ENCODE data around the gene SP7. TPM values are rescaled to one million over a fixed set of nuclear protein-coding genes. Genes with fewer than 3 reads are reported as not detected.

SP7 gene
- total and polyA plus RNA-seq, 10 of the 15 experiments (the other 5 are each of a cell fraction or from before 2014, with no cell fraction given) = 0.05 to 0.11 TPM; not detected in 8

DNA sequence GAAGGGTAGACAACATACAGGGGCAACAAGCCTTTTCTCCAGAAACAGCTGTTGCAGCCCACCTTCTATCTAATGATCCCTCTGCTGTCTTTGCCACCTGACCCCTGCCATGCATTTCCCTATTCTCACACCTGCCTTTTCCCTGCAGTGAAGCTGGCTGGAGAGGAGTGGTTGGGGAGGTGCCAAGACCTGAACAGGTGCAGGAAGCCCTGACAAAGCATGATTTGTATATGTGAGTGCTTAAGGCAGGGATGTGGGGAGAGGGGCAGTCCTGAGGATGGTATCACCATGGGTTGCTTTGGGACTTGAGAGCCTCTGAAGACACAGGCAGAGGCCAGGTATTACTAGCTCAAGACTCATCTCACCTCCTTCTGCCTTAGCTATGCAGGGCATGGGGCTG, 43.7 kb downstream of the SP7 start (continued):
- TF ChIP-seq, protein P1, sequence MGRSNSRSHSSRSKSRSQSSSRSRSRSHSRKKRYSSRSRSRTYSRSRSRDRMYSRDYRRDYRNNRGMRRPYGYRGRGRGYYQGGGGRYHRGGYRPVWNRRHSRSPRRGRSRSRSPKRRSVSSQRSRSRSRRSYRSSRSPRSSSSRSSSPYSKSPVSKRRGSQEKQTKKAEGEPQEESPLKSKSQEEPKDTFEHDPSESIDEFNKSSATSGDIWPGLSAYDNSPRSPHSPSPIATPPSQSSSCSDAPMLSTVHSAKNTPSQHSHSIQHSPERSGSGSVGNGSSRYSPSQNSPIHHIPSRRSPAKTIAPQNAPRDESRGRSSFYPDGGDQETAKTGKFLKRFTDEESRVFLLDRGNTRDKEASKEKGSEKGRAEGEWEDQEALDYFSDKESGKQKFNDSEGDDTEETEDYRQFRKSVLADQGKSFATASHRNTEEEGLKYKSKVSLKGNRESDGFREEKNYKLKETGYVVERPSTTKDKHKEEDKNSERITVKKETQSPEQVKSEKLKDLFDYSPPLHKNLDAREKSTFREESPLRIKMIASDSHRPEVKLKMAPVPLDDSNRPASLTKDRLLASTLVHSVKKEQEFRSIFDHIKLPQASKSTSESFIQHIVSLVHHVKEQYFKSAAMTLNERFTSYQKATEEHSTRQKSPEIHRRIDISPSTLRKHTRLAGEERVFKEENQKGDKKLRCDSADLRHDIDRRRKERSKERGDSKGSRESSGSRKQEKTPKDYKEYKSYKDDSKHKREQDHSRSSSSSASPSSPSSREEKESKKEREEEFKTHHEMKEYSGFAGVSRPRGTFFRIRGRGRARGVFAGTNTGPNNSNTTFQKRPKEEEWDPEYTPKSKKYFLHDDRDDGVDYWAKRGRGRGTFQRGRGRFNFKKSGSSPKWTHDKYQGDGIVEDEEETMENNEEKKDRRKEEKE (IDR thresholded peaks at IDR 0.05) = no peak
- TF ChIP-seq, protein P2, sequence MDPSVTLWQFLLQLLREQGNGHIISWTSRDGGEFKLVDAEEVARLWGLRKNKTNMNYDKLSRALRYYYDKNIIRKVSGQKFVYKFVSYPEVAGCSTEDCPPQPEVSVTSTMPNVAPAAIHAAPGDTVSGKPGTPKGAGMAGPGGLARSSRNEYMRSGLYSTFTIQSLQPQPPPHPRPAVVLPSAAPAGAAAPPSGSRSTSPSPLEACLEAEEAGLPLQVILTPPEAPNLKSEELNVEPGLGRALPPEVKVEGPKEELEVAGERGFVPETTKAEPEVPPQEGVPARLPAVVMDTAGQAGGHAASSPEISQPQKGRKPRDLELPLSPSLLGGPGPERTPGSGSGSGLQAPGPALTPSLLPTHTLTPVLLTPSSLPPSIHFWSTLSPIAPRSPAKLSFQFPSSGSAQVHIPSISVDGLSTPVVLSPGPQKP (IDR thresholded peaks at IDR 0.05; ENCODE audit: low read depth, low read length) = no peak
- TF ChIP-seq NFIC (IDR thresholded peaks at IDR 0.05; ENCODE audit: low read depth, low read length) = no peak

DNA sequence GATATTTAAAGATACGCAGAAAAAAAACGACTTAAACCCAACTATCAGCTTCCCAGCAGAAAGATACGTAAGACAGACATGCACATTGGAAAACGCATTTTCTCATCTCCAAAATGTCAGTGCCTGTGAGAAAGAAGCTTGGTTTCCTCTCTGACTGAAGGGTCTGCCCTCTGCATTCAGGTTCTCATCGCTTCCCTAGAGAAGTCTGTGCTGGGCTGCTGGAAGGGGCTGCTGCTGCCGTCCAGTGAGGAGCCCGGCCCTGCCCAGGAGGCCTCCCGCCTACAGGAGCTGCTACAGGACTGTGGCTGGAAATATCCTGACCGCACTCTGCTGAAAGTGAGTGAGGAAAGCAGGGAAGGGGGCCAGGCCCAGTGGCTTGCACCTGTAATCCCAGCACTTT, 45.5 kb downstream of the SP7 start:
- 86% methylated on average over 9 of the region's 9 CpGs for WGBS (ENCODE audit: insufficient coverage, insufficient replicate concordance, low lambda C conversion rate, missing lambda C conversion rate)
- RAD21 ChIA-PET (ENCODE audit: unreplicated experiment) = interaction anchor here (1.6 to 8.2 kb wide), 2 partner anchors 9 to 78 kb away, joined by 4 to 102 read pairs; partner anchors contain the start of gene MYG1
- CTCF ChIA-PET = interaction anchor here (0.6 to 12.9 kb wide), 11 partner anchors 9 to 357 kb away, joined by 3 to 315 read pairs (median 4); partner anchors contain the start of genes ESPL1, ITGB7 and MYG1
- intact Hi-C loops (cut with micrococcal nuclease; ENCODE audit: unreplicated experiment) = no loop called here
- no peak for FAIRE-seq
- H3K9ac ChIP-seq (ENCODE audit: control insufficient read depth, insufficient read depth, low read length) = no peak overlapping the region
- POLR2A ChIA-PET = interaction anchor here (1.5 kb wide), 1 partner anchor 77 kb away, joined by 3 read pairs; no protein-coding TSS in a partner anchor
- no peak overlapping the region for H3K4me2 ChIP-seq (ENCODE audit: control insufficient read depth, insufficient read depth)
- H3K27ac ChIP-seq (ENCODE audit: control insufficient read depth, insufficient read depth) = no peak overlapping the region
- H2AFZ ChIP-seq (ENCODE audit: control insufficient read depth, low read depth, low read length) = no peak overlapping the region
- no peaks in the 10 kb centered on the region for H3K27me3 ChIP-seq (replicated peaks in 1 of 2; ENCODE audit: control insufficient read depth in 2 of 2, insufficient read depth in 2 of 2, low read length in 1 of 2)
- no peak for DNase-seq (ENCODE audit: low read depth, low spot score)
- H3K4me1 ChIP-seq (ENCODE audit: control insufficient read depth, insufficient read depth, low read length) = no peaks in the 10 kb centered on the region; the same call in 1 of the 2 replicates
- in situ Hi-C loops (cut with MboI) = no loop called here
- no peak overlapping the region for H3K4me3 ChIP-seq
- peaks cover 3% of the 10 kb centered on the region for H3K79me2 ChIP-seq (ENCODE audit: control insufficient read depth, insufficient read depth, low read length)
- H4K20me1 ChIP-seq (ENCODE audit: control insufficient read depth, insufficient read depth) = no peaks in the 10 kb centered on the region
- no peaks in the 10 kb centered on the region for H3K9me3 ChIP-seq (replicated peaks; ENCODE audit: control insufficient read depth, insufficient read depth, low read length)
- no peak for ATAC-seq
- peaks cover 19% of the 10 kb centered on the region in 2 experiments for H3K36me3 ChIP-seq (ENCODE audit: control insufficient read depth in 2 of 2, insufficient read depth in 2 of 2, low read length in 1 of 2)
- BruUV-seq (replicated peaks) = no TSS peak
- SMC1A ChIA-PET (ENCODE audit: uncharacterized antibody, unreplicated experiment) = interaction anchor here (1.1 to 10.8 kb wide), 4 partner anchors 54 to 130 kb away, joined by 3 to 96 read pairs (median 19); no protein-coding TSS in a partner anchor
- TF ChIP-seq RBBP5 (conservative IDR thresholded peaks at IDR 0.05) (no peak), BHLHE40 (IDR thresholded peaks at IDR 0.05; ENCODE audit: borderline replicate concordance in 1 of 2, low read depth in 2 of 2, low read length in 1 of 2) (no peak), ZBED1 (IDR thresholded peaks at IDR 0.05; ENCODE audit: borderline replicate concordance) (no peak), NR2C1 (IDR thresholded peaks at IDR 0.05) (no peak), HCFC1 (IDR thresholded peaks at IDR 0.05; ENCODE audit: low read length) (no peak), MXI1 (IDR thresholded peaks at IDR 0.05; ENCODE audit: low read depth, low read length) (no peak), MYC (IDR thresholded peaks at IDR 0.05; ENCODE audit: insufficient read depth, insufficient read length, insufficient replicate concordance, low read length, severe bottlenecking) (no peak), ZNF217 (IDR thresholded peaks at IDR 0.05) (no peak), EP300 (IDR thresholded peaks at IDR 0.05; ENCODE audit: borderline replicate concordance in 1 of 2, control insufficient read depth in 1 of 2, low read depth in 2 of 2, low read length in 2 of 2) (no peak), ZNF24 (IDR thresholded peaks at IDR 0.05) (no peak), SRF (IDR thresholded peaks at IDR 0.05; ENCODE audit: low read depth in 2 of 2, low read length in 2 of 2) (no peak), IKZF1 (conservative IDR thresholded peaks at IDR 0.05) (no peak)
- TF ChIP-seq, protein P3, sequence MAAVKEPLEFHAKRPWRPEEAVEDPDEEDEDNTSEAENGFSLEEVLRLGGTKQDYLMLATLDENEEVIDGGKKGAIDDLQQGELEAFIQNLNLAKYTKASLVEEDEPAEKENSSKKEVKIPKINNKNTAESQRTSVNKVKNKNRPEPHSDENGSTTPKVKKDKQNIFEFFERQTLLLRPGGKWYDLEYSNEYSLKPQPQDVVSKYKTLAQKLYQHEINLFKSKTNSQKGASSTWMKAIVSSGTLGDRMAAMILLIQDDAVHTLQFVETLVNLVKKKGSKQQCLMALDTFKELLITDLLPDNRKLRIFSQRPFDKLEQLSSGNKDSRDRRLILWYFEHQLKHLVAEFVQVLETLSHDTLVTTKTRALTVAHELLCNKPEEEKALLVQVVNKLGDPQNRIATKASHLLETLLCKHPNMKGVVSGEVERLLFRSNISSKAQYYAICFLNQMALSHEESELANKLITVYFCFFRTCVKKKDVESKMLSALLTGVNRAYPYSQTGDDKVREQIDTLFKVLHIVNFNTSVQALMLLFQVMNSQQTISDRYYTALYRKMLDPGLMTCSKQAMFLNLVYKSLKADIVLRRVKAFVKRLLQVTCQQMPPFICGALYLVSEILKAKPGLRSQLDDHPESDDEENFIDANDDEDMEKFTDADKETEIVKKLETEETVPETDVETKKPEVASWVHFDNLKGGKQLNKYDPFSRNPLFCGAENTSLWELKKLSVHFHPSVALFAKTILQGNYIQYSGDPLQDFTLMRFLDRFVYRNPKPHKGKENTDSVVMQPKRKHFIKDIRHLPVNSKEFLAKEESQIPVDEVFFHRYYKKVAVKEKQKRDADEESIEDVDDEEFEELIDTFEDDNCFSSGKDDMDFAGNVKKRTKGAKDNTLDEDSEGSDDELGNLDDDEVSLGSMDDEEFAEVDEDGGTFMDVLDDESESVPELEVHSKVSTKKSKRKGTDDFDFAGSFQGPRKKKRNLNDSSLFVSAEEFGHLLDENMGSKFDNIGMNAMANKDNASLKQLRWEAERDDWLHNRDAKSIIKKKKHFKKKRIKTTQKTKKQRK (IDR thresholded peaks at IDR 0.05; ENCODE audit: low read depth, low read length) = no peak
